ENCODE measurements around the gene CBX4.
"Not testable (repeated sequence)": the region's sequence is repeated elsewhere in the genome, so short reads cannot be mapped to it uniquely, and the experiment has no call there.

Gene CBX4

GRCh38 chr17:79859676-79860615 lies 20.7 kb upstream of the CBX4 start:
- DNase-seq (ENCODE audit: low read depth), result no peak

GRCh38 chr17:79857095-79857494 lies 17.9 kb upstream of the CBX4 start:
- no peak for DNase-seq (ENCODE audit: low read depth)

- DNase-seq (ENCODE audit: low read depth), result no peak
Observed at GRCh38 chr17:79855331-79856124, 16.3 kb upstream of the CBX4 start.

- DNase-seq (ENCODE audit: low read depth), result no peak
Observed at GRCh38 chr17:79854080-79855060, 15.1 kb upstream of the CBX4 start.

- DNase-seq (ENCODE audit: low read depth), result not testable (repeated sequence)
Observed at GRCh38 chr17:79853168-79853567, 13.9 kb upstream of the CBX4 start.

GRCh38 chr17:79852748-79853147 lies 13.5 kb upstream of the CBX4 start:
- no peak for DNase-seq (ENCODE audit: low read depth)

GRCh38 chr17:79851461-79851817 lies 12.2 kb upstream of the CBX4 start:
- DNase-seq (ENCODE audit: low read depth), result no peak

- DNase-seq (ENCODE audit: low read depth), result no peak
Observed at GRCh38 chr17:79850571-79851460, 11.6 kb upstream of the CBX4 start.

- DNase-seq (ENCODE audit: low read depth), result no peak
Observed at GRCh38 chr17:79849953-79850352, 10.7 kb upstream of the CBX4 start.

- DNase-seq (ENCODE audit: low read depth), result no peak
Observed at GRCh38 chr17:79848370-79848766, 9.1 kb upstream of the CBX4 start.

GRCh38 chr17:79847698-79848369 lies 8.6 kb upstream of the CBX4 start:
- DNase-seq (ENCODE audit: low read depth), result no peak

- DNase-seq (ENCODE audit: low read depth), result no peak
Observed at GRCh38 chr17:79845601-79845949, 6.3 kb upstream of the CBX4 start.

GRCh38 chr17:79844869-79845600 lies 5.8 kb upstream of the CBX4 start:
- peak; percentile 57 for DNase-seq (ENCODE audit: low read depth)

- DNase-seq (ENCODE audit: low read depth), result no peak
Observed at GRCh38 chr17:79843816-79844800, 4.9 kb upstream of the CBX4 start.

- DNase-seq (ENCODE audit: low read depth), result no peak
Observed at GRCh38 chr17:79843474-79843815, 4.2 kb upstream of the CBX4 start.

- DNase-seq (ENCODE audit: low read depth), result no peak
Observed at GRCh38 chr17:79842656-79843473, 3.6 kb upstream of the CBX4 start.

GRCh38 chr17:79842136-79842655 lies 3.0 kb upstream of the CBX4 start:
- no peak for DNase-seq (ENCODE audit: low read depth)

Measured in activated T-cell treated with anti-CD3 and anti-CD28 coated beads for 48 hours (primary cell).